Hematopoietic multipotent progenitor cell treated with erythropoietin and hydrocortisone succinate and interleukin-3 and kit ligand, for 17 days (in vitro differentiated cells): ENCODE data around the gene FUOM.
"Not testable (repeated sequence)": the region's sequence is repeated elsewhere in the genome, so short reads cannot be mapped to it uniquely, and the experiment has no call there.

Source experiments
- DNase-seq: peaks from one replicate; pipeline ENCODE4 v3.0.0-alpha.2; 2015; ENCODE audit warnings: low spot score

The FUOM gene

GRCh38 chr10:133328358-133329343 lies 29.2 kb downstream of the FUOM start:
- DNase-seq, result no peak

- no peak for DNase-seq
These were observed 30.0 kb downstream of the FUOM start for GRCh38 chr10:133327651-133328357.

GRCh38 chr10:133326745-133327650 lies 30.8 kb downstream of the FUOM start:
- DNase-seq, result no peak

GRCh38 chr10:133326223-133326551 lies 31.6 kb downstream of the FUOM start:
- no peak for DNase-seq

GRCh38 chr10:133325440-133326222 lies 32.2 kb downstream of the FUOM start:
- no peak for DNase-seq

- no peak for DNase-seq
These were observed 33.0 kb downstream of the FUOM start for GRCh38 chr10:133324857-133325260.

- peak; percentile 46 for DNase-seq
These were observed 33.5 kb downstream of the FUOM start for GRCh38 chr10:133324198-133324792.

- not testable (repeated sequence) for DNase-seq
These were observed 35.6 kb downstream of the FUOM start for GRCh38 chr10:133322064-133322709.

GRCh38 chr10:133320852-133321422 lies 36.9 kb downstream of the FUOM start:
- not testable (repeated sequence) for DNase-seq

GRCh38 chr10:133318494-133319127 lies 39.2 kb downstream of the FUOM start:
- DNase-seq, result peak; percentile 41

- no peak for DNase-seq
These were observed 41.1 kb downstream of the FUOM start for GRCh38 chr10:133316732-133317131.

GRCh38 chr10:133316266-133316665 lies 41.6 kb downstream of the FUOM start:
- no peak for DNase-seq

GRCh38 chr10:133315847-133316246 lies 42.0 kb downstream of the FUOM start:
- DNase-seq, result no peak

GRCh38 chr10:133314911-133315310 lies 42.9 kb downstream of the FUOM start:
- no peak for DNase-seq

- no peak for DNase-seq
These were observed 44.6 kb downstream of the FUOM start for GRCh38 chr10:133313192-133313591.

- DNase-seq, result no peak
These were observed 45.1 kb downstream of the FUOM start for GRCh38 chr10:133312769-133313145.

- DNase-seq, result no peak
These were observed 45.6 kb downstream of the FUOM start for GRCh38 chr10:133312016-133312768.

- no peak for DNase-seq
These were observed 46.2 kb downstream of the FUOM start for GRCh38 chr10:133311570-133311969.

GRCh38 chr10:133310789-133311188 lies 47.0 kb downstream of the FUOM start:
- DNase-seq, result no peak
